KOPT-K1 (cell line): ENCODE results near the gene ABLIM2.

Source experiments
- H3K27ac ChIP-seq: fragments of 200-600 bp; sonication (generic); 2 replicates; pipeline ENCODE4 v1.5.1; 2016; ENCODE audit warnings: antibody characterized with exemption, mild to moderate bottlenecking, low read depth, low read length; ENCODE audit not compliant: poor library complexity, severe bottlenecking
- H3K36me3 ChIP-seq: fragments of 200-600 bp; sonication (generic); 2 replicates; pipeline ENCODE4 v1.5.1; 2017; ENCODE audit warnings: antibody characterized with exemption, mild to moderate bottlenecking, low read length, moderate library complexity; ENCODE audit not compliant: insufficient read depth
- H3K9me3 ChIP-seq: fragments of 200-600 bp; sonication (generic); 2 replicates; pipeline ENCODE4 v1.5.1; 2017; ENCODE audit warnings: antibody characterized with exemption, low read length, mild to moderate bottlenecking; ENCODE audit not compliant: insufficient read depth, poor library complexity, severe bottlenecking

The ABLIM2 gene

DNA sequence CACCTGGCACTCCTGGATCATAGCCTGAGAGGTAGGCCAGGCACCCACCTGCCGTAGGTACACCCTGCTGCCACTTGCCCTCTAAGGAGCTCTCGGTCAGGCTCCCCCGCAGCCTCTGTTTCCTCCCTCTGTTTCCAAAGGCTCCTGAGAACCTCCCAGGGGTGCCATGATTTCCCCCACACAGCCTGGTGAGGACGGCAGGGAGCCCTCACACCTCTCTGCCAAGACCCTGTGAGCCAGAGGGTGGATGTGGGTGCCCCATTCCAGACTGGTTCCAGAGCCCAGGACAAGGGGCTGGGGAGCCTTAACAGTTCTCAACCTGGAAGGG is 1.6 kb upstream of the ABLIM2 start:
- no peaks in the 10 kb centered on the region for H3K36me3 ChIP-seq
- no peaks in the 10 kb centered on the region for H3K9me3 ChIP-seq
- H3K27ac ChIP-seq: no peak overlapping the region

DNA sequence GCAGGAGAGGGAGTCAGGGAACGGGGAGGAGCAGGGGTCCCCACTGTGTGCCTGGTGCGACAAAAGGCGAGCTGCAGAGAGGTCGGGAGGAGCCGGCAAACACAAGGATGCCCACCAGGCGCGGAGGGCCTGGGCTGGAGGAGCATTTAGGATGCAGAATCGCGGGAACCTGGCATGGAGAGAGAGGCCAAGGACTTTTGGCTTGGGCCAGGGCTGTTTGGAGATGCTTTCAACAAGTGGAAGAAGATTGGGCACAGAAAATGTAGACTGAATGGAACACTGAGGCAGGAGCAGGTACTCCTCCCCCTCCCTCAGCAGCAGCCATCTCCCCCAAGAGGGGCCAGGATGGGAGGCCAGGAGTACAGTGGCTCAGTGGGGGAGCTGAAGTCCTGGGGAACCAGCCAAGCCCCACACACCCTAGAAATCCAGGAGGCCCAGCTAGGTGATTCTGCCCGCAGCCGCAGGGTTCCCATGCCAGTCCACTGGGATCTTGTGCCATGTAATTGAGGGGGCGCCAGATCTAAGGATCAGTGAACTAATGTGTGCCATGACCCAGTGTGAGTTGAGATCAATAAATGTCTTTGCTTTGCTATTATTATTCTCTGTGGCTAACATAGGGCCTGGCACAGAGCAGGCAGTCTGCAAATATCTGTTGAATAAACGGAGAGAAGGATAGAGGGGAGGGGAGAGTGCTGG is 1.1 kb upstream of the ABLIM2 start:
- H3K27ac ChIP-seq: peak overlapping the region; percentile 27
- H3K9me3 ChIP-seq: no peaks in the 10 kb centered on the region
- no peaks in the 10 kb centered on the region for H3K36me3 ChIP-seq

DNA sequence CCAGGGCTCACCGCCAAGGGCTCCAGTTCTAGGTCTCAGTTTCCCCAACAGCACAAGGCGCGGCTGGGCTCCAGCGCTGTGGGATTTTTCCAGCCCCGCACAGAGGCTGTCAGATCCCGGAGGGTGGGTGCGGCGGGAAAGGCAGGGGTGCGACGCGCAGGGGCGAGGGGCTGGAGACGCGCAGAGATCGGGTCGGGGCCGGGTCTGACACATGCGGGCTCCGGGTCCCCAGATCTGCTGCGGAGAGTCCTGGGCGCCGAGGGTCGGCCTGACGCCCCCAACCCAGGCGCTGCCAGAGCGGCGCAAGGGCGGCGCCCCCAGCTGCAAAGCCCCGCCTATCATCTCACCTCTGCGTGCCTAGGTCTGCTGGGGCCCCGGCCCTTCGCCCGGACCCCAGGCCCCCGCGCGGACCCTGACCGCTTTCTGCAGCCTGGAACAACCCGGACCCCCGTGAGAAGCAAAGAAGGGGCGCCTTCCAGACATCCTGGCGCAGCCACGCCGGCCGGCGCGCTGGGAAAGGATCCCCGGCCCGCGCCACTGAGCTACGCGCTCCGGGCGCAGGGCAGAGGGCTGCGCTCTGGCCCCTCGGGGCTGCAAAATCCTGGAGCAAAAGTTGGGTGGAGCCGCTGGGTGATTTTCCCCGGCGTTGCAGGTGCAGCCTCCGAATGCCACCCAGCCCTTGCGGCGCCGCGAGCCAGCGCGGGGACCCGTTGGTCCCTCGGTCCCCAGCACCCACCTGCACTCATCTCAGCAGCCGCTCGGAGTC is 486 bp downstream of the ABLIM2 start:
- H3K36me3 ChIP-seq: no peaks in the 10 kb centered on the region
- H3K9me3 ChIP-seq: no peaks in the 10 kb centered on the region
- no peak overlapping the region for H3K27ac ChIP-seq

DNA sequence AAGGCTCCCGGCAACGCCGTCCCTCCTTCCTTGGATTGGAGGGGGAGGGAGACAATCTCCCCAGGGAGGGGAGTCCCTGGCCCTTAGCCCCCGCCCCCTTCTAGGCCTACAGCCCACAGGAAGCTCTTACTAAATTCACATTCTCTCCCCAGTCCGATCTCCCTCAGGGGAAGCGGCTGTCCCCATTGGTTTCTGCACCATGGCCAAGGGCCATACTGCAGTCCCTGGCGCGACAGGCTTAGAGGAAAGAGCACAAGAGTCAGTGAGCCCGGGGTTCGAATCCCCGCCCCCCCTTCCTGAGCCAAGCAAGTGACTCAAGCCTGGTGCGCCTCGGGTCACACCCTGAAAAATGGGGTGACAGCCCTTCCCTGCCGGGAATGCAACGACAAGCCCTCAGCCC is 1.1 kb downstream of the ABLIM2 start:
- H3K27ac ChIP-seq: no peak overlapping the region
- no peaks in the 10 kb centered on the region for H3K36me3 ChIP-seq
- no peaks in the 10 kb centered on the region for H3K9me3 ChIP-seq

DNA sequence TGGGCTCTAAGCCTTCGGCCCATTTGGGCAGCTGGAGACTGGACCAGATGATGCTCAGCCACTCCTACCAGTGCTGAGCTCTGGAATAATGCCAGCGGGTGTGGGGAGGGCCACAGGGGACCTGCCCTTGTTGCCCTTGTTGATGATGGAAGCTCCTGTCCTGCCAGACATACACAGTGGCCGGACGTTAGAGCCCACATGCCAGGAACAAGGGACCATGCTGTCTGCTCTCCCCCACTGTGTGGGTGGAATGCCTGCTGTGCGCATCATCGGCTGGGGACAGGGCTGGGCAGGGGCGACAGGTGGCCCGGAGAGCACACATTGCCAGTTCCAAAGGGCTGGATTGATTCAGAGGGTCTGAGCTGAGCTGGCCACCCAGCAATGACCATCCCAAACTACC is 2.0 kb downstream of the ABLIM2 start:
- no peaks in the 10 kb centered on the region for H3K36me3 ChIP-seq
- H3K27ac ChIP-seq: no peak overlapping the region
- H3K9me3 ChIP-seq: no peaks in the 10 kb centered on the region

DNA sequence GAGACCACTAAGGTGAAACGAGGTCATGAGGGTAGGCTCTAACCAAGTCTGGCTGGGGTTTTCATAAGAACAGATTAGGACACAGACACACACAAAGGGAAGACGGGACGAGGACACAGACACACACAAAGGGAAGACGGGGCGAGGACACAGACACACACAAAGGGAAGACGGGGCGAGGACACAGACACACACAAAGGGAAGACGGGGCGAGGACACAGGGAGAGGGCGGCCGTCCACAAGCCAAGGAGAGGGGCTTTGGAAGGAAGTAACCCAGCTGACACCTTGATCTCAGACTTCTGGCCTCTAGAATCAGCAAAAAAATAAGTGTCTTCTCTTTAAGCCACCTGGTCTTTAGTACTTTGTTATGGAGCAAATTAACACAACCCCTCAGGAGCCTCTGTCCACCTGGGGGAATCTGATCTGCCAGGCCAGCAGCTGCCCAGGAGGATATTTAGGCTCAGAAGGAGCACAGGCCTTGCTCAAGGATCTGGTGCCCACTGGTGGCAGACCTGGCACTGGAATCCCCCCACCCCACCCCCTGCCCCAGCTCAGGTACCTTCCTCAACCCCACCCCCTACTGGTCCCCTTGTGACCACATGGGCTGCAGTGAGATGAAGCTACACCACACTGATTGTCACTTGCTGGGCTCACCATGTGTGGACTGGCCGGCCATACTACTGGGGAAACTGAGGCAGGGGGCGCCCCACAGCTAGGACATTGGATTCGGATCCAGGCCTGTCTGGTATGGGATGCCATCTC is 2.8 kb downstream of the ABLIM2 start:
- Histone ChIP-seq H3K9me3 (no peaks in the 10 kb centered on the region), H3K27ac (no peak overlapping the region), H3K36me3 (no peaks in the 10 kb centered on the region)

DNA sequence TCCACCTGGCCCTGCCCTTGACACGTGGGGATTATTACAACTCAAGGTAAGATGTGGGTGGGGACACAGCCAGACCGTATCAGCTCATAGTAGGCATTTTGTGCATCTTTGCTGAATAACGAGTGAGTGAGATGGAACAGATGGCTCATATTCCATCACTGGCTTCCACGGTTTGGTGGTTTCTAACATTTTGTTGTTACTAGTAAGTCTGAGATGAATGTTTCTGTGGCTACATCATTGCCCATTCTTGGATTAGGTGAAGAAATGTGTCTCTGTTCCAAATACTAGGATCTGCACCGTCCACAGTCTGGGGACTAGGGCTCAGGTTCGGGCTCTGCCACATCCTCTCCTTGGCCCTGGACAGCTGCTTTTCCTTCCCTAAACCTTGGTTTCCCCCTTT is 3.6 kb downstream of the ABLIM2 start:
- no peak overlapping the region for H3K27ac ChIP-seq
- no peaks in the 10 kb centered on the region for H3K36me3 ChIP-seq
- H3K9me3 ChIP-seq: no peaks in the 10 kb centered on the region

DNA sequence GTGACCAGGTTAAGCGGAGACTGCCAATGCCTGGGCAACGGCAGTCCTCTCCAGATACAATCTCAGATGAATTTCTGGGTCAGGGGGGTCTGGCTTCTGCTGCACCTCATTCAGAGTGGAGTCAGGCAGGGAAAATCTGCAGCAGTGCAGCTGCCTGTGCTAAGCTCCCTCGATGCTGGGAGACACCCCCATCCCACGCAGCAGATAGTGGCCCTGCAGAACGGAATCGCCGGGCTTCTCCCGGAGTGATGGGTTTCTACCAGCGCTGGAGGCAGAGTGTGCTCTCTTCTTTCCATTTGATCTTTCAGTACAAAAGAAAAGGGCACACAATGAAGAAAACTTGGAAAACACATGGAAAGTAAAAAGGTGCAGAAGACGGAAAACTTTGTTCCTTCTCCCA is 5.2 kb downstream of the ABLIM2 start:
- no peaks in the 10 kb centered on the region for H3K9me3 ChIP-seq
- no peak overlapping the region for H3K27ac ChIP-seq
- no peaks in the 10 kb centered on the region for H3K36me3 ChIP-seq

DNA sequence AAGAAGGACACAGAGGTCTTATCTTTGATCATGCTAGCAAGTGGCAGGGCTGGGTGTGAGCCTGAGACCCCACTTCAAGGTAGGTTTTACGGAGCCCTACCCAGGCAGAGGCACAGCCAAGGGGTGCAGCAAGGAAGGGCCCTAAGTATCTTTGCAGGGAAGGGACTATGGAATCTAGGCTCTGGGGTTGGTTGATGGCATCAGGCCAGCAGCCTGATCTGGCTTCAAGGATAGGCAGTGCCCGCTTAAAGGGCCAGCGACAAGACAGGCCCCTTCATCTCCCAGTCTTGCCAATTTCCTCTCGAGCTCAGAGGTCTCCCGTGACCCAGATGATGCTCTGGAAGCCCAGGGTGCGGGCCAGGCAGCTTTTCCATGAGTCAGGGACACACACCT is 5.8 kb downstream of the ABLIM2 start:
- Histone ChIP-seq H3K36me3 (no peaks in the 10 kb centered on the region), H3K27ac (no peak overlapping the region), H3K9me3 (no peaks in the 10 kb centered on the region)

DNA sequence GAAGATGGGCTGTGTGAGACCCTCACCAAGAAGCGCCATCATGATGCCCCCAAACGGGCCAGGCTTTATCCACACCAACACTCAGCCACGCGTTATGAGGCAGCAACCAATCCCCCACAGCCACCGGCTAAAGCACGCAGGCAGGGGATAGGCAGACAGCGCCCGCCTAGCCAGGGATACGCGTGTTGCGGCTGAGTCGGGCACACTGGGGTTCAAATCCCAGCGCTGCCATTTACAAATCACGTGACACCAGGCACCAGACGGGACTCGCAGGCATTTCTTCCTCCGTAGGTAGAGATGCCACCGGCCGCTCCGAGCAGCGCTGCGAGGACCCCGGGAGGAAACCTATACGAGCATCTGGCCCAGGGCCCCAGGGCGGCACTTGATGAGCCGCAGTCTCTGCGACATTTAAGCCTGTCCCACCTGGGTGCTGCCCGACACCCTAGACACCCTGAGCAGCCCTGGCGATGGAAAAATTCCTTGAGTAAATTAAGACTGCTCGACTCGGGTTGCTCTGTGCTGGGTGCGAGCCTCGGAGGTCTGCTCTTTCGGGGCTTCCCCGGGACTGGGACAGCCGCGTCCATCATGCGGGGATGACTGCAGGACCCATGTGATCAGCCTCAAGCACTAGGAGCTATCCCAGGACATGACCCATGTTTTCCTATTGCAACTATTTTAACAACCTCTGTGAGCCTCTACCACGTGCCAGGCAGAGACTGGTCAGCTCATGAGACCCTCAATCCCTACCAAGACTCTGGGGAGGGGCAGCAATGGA is 6.3 kb downstream of the ABLIM2 start:
- H3K27ac ChIP-seq: no peak overlapping the region
- H3K36me3 ChIP-seq: no peaks in the 10 kb centered on the region
- no peaks in the 10 kb centered on the region for H3K9me3 ChIP-seq

DNA sequence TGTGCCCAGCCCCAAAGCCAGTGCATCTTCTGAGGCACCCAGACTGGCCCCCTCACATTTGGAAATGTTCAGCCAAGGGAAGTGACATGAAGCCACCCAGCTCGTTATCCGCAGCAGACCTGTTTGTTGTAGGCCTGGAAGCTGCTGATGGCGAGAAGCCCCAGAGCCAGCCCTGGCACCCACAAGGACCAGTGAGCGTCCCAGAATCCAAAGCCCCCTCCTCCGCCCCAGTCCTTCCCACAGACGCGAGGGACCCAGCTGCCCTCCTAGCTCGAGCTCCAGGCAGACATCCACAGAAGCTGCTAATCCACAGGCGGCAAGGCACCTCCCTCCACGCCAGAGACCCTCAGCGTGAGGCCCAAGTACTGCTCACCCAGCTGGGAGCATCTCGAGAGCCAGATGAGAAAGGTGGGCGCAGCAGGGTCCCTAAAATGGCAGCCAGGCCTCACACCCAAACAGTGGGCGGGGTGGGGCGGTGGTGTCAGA is 7.4 kb downstream of the ABLIM2 start:
- Histone ChIP-seq H3K27ac (no peak overlapping the region), H3K36me3 (no peaks in the 10 kb centered on the region), H3K9me3 (no peaks in the 10 kb centered on the region)

DNA sequence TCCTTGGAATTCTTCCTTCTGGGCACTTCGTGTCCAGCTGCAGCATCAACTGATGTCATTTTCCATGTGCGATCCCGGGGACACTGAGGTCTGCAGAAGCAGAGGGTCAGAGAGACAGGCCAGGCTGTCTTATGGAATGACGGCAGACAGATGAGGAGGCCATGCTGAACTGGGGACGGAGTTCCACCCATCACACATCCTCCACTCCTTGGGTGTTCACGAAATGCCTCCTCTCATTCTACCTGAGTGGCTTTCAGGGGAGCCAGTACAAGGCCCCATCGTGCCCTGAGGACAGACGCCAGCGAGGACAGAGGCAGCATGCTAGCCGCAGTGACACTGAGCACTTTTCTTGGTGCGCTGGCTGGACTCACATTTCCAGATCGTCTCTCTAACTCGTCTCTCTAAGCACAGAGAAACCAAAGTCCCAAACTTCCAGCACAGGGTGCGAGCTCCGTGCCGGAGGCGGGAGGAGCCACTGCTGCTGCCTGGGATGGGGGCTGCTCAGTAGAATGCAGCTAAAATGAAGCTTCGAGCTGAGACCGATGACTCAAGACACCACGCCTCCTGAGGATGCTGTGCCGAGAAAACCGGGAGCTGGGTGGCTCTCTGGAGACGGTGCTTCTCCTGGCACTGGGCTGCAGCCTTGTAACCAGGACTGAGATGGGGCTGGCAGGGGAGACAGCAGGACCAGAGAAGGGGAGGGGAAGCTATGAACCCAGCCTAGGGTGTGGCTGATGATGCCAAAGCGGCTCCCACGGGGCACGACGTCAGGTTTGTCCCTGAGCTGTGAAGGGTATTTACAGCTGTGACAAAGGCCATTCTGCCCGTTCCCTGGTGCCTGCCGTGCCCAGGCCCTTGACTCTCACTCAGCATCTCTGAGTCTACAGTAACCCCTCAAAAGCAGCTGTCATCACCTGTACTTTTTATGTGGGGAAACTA is 8.2 kb downstream of the ABLIM2 start:
- Histone ChIP-seq H3K36me3 (no peaks in the 10 kb centered on the region), H3K27ac (no peak overlapping the region), H3K9me3 (no peaks in the 10 kb centered on the region)

DNA sequence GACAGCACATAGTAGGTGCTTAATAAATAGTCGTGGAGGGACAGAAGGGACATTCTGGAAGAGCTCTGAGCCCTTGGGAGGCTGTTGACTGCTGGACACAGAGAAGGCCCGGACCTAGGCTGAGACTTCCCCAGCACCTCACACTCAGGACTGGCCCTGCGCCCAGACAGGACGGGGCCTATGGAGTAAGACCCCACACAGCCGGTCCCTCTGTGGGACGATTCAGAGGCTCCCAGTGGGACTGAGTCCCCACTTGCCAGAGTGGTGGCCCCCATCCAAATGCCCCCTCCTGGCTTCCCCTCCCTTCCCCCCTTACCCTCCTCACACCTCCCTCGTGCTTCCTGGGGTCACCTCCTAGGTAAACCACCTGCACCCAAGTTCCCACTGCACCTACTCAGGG is 8.9 kb downstream of the ABLIM2 start:
- no peaks in the 10 kb centered on the region for H3K36me3 ChIP-seq
- no peaks in the 10 kb centered on the region for H3K9me3 ChIP-seq
- no peak overlapping the region for H3K27ac ChIP-seq

DNA sequence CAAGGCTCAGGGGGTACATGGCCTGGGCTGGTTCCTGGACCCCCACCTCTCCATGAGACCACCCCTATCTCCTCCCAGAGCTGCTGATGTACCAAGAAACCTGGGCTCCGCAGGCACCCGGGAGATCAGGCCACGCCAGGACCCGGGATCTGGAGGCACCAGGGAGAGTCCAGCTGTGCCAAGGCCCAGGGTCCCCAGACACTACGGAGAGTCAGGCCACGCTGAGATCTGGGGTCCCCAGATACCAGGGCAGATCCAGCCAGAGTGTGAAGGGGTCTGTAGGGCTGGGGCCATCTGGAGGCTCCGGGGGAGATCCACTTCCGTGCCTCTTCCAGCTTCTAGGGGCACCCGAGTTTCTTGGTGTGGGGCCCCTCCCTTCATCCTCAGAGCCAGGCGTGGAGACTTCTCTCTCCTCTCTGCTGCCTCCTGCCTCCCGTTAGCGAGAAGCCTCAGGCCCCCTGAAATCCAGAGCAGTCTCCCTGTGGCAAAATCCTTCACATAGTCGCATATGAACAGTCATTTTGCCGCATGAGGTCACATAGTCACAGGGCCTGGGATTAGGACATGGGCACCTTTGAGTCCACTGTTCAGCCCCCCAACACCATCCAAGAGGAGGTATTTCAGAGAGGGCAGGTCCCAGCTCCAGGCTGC is 9.7 kb downstream of the ABLIM2 start:
- H3K36me3 ChIP-seq: no peaks in the 10 kb centered on the region
- H3K27ac ChIP-seq: no peak overlapping the region
- no peaks in the 10 kb centered on the region for H3K9me3 ChIP-seq
